Suprapubic skin (tissue), 3 donors: ENCODE data around the gene HSP90B1.

Experiments
- EP300 ChIP-seq: sonication (generic); formaldehyde crosslinking; IDR thresholded peaks from one replicate; pipeline ENCODE4 v1.6.1; 2017; ENCODE audit warnings: antibody characterized with exemption
- POLR2A ChIP-seq, 2 donors: fragments of 450-650 bp; IDR thresholded peaks; one replicate each; pipeline ENCODE4 v1.6.1; 2017; ENCODE audit warnings: antibody characterized with exemption in 2 of 2, mild to moderate bottlenecking in 2 of 2, moderate library complexity in 2 of 2
- TF ChIP-seq, protein P1 (sequence below), 2 donors: fragments of 200-600 bp in 1 of 2; fragments of 450-650 bp in 1 of 2; sonication (generic) in 1 of 2; IDR thresholded peaks; one replicate each; pipeline ENCODE4 v1.5.1; 2016 to 2019; ENCODE audit warnings: antibody characterized with exemption in 2 of 2, mild to moderate bottlenecking in 1 of 2, moderate library complexity in 1 of 2

DNA sequence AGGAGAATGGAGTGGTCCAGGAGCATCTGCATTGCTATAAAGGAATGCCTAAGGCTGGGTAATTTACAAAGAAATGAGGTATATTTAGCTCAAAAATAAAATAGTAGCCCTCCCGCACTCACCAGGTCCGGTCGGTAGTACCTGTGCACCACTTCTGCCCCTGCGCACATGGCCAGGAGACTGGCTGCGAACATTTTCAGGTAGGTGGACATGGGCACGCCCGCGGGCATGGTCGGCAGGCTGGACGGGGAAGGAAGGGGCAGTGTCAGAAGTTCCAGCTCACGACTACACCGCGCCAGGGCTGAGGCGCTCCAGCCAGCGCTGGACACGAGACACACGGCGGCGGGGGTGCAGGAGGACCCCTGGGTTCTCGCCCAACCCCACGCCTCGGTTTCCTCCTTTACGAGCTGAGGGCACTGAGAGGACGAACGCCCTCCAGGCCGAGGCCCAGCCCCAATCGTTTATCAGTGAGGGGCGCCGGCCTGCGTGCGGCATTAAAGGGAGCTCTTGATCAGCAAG is 26.4 kb downstream of the HSP90B1 start:
- TF ChIP-seq, protein P1, sequence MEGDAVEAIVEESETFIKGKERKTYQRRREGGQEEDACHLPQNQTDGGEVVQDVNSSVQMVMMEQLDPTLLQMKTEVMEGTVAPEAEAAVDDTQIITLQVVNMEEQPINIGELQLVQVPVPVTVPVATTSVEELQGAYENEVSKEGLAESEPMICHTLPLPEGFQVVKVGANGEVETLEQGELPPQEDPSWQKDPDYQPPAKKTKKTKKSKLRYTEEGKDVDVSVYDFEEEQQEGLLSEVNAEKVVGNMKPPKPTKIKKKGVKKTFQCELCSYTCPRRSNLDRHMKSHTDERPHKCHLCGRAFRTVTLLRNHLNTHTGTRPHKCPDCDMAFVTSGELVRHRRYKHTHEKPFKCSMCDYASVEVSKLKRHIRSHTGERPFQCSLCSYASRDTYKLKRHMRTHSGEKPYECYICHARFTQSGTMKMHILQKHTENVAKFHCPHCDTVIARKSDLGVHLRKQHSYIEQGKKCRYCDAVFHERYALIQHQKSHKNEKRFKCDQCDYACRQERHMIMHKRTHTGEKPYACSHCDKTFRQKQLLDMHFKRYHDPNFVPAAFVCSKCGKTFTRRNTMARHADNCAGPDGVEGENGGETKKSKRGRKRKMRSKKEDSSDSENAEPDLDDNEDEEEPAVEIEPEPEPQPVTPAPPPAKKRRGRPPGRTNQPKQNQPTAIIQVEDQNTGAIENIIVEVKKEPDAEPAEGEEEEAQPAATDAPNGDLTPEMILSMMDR (IDR thresholded peaks at IDR 0.05) = no peak
- no peak for TF ChIP-seq POLR2A (IDR thresholded peaks at IDR 0.05)
- TF ChIP-seq EP300 = no peak
